Gastrocnemius medialis (tissue), 4 donors: ENCODE data around the gene TOMM6. TPM values are rescaled to one million over a fixed set of nuclear protein-coding genes. Genes with fewer than 3 reads are reported as not detected.
"Not testable (repeated sequence)": the region's sequence is repeated elsewhere in the genome, so short reads cannot be mapped to it uniquely, and the experiment has no call there.

Source experiments
- ATAC-seq, 2 donors: fragments of 150-250 bp; one replicate each; pipeline ENCODE4 v1.9.1; 2016
- DNase-seq, 2 donors: peaks; one replicate each; pipeline ENCODE4 v3.0.0-alpha.2; 2019
- H3K27ac ChIP-seq, 4 donors: fragments of 200-600 bp; sonication (generic); 1 replicate in 1 of 4; 2 replicates in 3 of 4; pipeline ENCODE4 v1.5.1; 2016 to 2018; ENCODE audit warnings: mild to moderate bottlenecking in 2 of 4, moderate library complexity in 1 of 4
- H3K27me3 ChIP-seq, 3 donors: fragments of 200-600 bp; sonication (generic) in 2 of 3; 1 replicate in 1 of 3; 2 replicates in 2 of 3; pipeline versions ENCODE4 v1.5.1 to v1.6.0; 2016 to 2019; ENCODE audit warnings: mild to moderate bottlenecking in 1 of 3, moderate library complexity in 1 of 3
- H3K36me3 ChIP-seq, 2 donors: fragments of 200-600 bp; sonication (generic) in 1 of 2; one replicate each; pipeline ENCODE4 v1.5.1; 2017 to 2018
- H3K4me1 ChIP-seq, 2 donors: fragments of 200-600 bp; sonication (generic) in 1 of 2; one replicate each; pipeline ENCODE4 v1.5.1; 2016 to 2017; ENCODE audit warnings: mild to moderate bottlenecking in 2 of 2
- H3K4me3 ChIP-seq, 4 donors: fragments of 200-600 bp; sonication (generic) in 3 of 4; 1 replicate in 1 of 4; 2 replicates in 3 of 4; pipeline ENCODE4 v1.5.1; 2016 to 2019; ENCODE audit warnings: mild to moderate bottlenecking in 2 of 4
- H3K9me3 ChIP-seq, 3 donors: fragments of 200-600 bp; sonication (generic) in 2 of 3; 1 replicate in 1 of 3; 2 replicates in 2 of 3; pipeline ENCODE4 v1.5.1; 2016 to 2019
- POLR2A ChIP-seq, 2 donors: fragments of 450-650 bp; IDR thresholded peaks; one replicate each; pipeline ENCODE4 v1.6.1; 2017; ENCODE audit warnings: antibody characterized with exemption in 2 of 2, mild to moderate bottlenecking in 2 of 2, moderate library complexity in 2 of 2
- in situ Hi-C, 4 donors: fragments of 200-750 bp; cut with MboI; loops; one replicate each; pipeline versions ENCODE4 v1.15.0 to v1.8.0; 2017; ENCODE audit warnings: low sequenced_read_pairs in 4 of 4
- intact Hi-C: fragments of 100-400 bp; cut with DNase I; formaldehyde crosslinking; loops from one replicate; pipeline ENCODE4 v1.15.1; 2023; ENCODE audit warnings: low total_unique reads
- total RNA-seq, 4 donors: library from RNA; depleted of rRNA; stranded (reverse); fragments of >200 nt; gene quantifications; one replicate each; pipeline versions ENCODE4 v1.1.0 to v1.2.3, GENCODE V29; 2016
- TF ChIP-seq, protein P1 (sequence below), 5 experiments: fragments of 450-650 bp in 3 of 5; fragments of 200-600 bp in 2 of 5; sonication (generic) in 2 of 5; IDR thresholded peaks in 4 of 5; conservative IDR thresholded peaks in 1 of 5; 1 replicate in 4 of 5; 2 replicates in 1 of 5; pipeline ENCODE4 v1.5.1; 2016 to 2019; ENCODE audit warnings: antibody characterized with exemption in 5 of 5, mild to moderate bottlenecking in 3 of 5, moderate library complexity in 3 of 5

TOMM6 gene
- total RNA-seq, 4 donors from 2014 or later, result 152 to 186 (median 166) TPM

DNA sequence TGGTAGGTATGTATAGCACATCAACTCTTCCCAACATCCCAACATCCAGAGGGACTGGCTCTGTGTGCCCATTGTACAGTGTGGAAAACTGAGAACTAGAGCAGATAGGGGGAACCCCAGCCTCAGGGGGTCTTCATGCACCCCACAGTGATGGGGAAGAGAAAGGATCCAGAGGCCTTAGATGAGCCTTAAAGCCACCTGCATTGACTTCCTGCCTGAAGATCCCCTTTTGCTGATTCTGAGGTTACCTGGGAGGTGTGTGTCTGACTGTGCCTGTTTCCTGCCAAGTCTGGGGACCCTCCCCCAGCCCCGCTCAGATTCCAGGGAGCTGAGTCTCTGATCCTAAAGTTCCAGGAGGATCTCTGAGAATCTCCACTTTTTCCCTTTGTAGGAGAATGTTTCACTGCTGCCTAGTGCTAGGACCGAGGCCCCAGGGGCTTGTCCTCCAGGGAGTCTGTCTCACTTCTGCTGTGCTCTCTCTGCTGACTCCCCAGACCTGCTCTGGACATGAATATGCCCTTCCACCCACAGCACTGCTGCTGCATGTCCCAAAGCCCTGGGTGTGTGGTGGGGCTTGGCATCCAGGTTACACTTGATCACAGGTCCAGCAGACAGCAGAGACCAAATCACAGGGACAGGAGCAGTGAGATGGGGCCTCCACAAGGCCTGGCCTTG is 27.5 kb upstream of the TOMM6 start:
- DNase-seq, result no peak
- in situ Hi-C loops (loop anchor here in 1 of 4 donors (25.0 kb wide), 1 partner anchor 148 kb away; no protein-coding TSS in a partner anchor), intact Hi-C loops (no loop called here)
- Histone ChIP-seq H3K27ac (no peak overlapping the region), H3K4me3 (no peak overlapping the region), H3K27me3 (no peaks in the 10 kb centered on the region), H3K9me3 (no peaks in the 10 kb centered on the region), H3K36me3 (no peaks in the 10 kb centered on the region), H3K4me1 (no peaks in the 10 kb centered on the region)
- ATAC-seq, result no peak
- TF ChIP-seq POLR2A (IDR thresholded peaks at IDR 0.05), result no peak

DNA sequence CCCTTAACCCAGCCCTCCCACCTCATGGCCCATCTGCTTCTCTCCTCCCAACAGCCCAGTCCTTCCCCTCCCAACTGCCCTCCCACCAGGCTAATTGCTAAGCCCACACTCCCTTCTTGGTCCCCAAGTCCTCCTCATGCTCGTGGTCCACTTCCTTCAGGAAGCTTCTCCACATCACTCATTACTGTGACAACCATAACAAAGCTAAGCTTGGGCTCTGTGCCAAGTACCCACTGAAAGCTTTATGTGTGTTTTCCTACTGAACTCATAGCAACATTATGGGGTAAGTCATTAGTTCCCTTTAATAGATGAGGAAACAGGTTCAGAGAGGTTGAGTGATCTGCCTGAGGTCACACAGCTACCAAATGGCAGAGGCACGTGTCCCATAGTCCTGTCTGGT is 24.0 kb upstream of the TOMM6 start:
- no peak for TF ChIP-seq POLR2A (IDR thresholded peaks at IDR 0.05)
- TF ChIP-seq, protein P1, sequence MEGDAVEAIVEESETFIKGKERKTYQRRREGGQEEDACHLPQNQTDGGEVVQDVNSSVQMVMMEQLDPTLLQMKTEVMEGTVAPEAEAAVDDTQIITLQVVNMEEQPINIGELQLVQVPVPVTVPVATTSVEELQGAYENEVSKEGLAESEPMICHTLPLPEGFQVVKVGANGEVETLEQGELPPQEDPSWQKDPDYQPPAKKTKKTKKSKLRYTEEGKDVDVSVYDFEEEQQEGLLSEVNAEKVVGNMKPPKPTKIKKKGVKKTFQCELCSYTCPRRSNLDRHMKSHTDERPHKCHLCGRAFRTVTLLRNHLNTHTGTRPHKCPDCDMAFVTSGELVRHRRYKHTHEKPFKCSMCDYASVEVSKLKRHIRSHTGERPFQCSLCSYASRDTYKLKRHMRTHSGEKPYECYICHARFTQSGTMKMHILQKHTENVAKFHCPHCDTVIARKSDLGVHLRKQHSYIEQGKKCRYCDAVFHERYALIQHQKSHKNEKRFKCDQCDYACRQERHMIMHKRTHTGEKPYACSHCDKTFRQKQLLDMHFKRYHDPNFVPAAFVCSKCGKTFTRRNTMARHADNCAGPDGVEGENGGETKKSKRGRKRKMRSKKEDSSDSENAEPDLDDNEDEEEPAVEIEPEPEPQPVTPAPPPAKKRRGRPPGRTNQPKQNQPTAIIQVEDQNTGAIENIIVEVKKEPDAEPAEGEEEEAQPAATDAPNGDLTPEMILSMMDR (IDR thresholded peaks at IDR 0.05 in 4 of 5, conservative IDR thresholded peaks at IDR 0.05 in 1 of 5), result no peak
- DNase-seq (no peak), ATAC-seq (no peak)
- Histone ChIP-seq H3K4me1 (no peaks in the 10 kb centered on the region), H3K27ac (no peak overlapping the region), H3K27me3 (no peaks in the 10 kb centered on the region), H3K36me3 (no peaks in the 10 kb centered on the region), H3K4me3 (no peak overlapping the region), H3K9me3 (no peaks in the 10 kb centered on the region)
- intact Hi-C loops (no loop called here), in situ Hi-C loops (loop anchor here in 1 of 4 donors (25.0 kb wide), 1 partner anchor 151 kb away; no protein-coding TSS in a partner anchor)

GRCh38 chr6:41766043-41766664 is 21.3 kb upstream of the TOMM6 start:
- in situ Hi-C loops, result loop anchor here in 1 of 4 donors (25.0 kb wide), 1 partner anchor 154 kb away; no protein-coding TSS in a partner anchor
- H3K4me1 ChIP-seq, H3K27me3 ChIP-seq, intact Hi-C loops, ATAC-seq, H3K4me3 ChIP-seq, DNase-seq, H3K9me3 ChIP-seq, H3K27ac ChIP-seq: not testable (repeated sequence)
- H3K36me3 ChIP-seq, result peaks cover 0 to 13% of the 10 kb centered on the region in 2 donors

- ATAC-seq (no peak), DNase-seq (no peak)
- H3K27me3 ChIP-seq, result no peaks in the 10 kb centered on the region
- H3K4me3 ChIP-seq, result no peak overlapping the region
- peaks cover 0 to 24% of the 10 kb centered on the region in 2 donors for H3K36me3 ChIP-seq
- no peaks in the 10 kb centered on the region for H3K9me3 ChIP-seq
- in situ Hi-C loops, result loop anchor here in 1 of 4 donors (25.0 kb wide), 1 partner anchor 155 kb away; no protein-coding TSS in a partner anchor
- no peaks in the 10 kb centered on the region for H3K4me1 ChIP-seq
- intact Hi-C loops, result no loop called here
- H3K27ac ChIP-seq, result no peak overlapping the region
- TF ChIP-seq, protein P1 (IDR thresholded peaks at IDR 0.05 in 4 of 5, conservative IDR thresholded peaks at IDR 0.05 in 1 of 5), result no peak
- TF ChIP-seq POLR2A (IDR thresholded peaks at IDR 0.05), result no peak
Measured at GRCh38 chr6:41767112-41767833, 20.2 kb upstream of the TOMM6 start.

DNA sequence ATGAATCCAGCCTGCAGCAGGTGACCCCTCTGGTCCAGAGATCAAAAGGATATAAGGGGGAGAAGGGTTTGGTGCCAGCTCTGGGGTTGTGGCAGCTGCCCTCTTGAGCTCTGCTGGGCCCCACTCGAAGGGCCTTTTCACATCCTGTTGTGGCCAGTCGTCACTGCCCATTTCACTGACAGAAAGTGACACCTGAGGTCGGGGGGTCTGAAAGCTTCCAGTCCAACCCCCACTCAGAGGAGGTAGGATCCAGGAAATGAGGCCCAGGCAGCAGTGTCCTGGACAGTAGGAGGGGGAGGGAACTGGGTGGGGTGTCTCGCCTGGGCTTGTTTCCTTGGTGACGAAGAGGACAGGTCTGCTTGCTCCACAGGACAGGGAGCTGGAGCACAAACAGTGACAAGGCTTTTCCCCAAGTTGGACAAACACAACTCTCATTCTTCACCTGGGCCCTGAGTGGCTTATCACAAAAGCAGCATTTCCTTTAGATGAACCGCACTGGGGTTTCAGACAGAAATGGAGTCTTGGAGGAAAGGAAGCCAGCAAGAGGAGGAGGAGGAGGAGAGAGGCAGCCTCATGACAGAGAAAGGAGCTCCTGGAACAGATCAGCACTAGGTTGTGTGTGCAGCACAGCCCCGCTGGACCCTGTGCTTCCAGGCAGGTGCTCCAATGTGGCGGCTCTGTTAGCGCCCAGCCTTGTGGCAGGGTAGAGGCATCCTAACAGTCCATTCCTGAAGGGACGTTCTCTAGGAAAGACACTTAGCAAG is 18.8 kb upstream of the TOMM6 start:
- TF ChIP-seq POLR2A (IDR thresholded peaks at IDR 0.05), result no peak
- TF ChIP-seq, protein P1 (IDR thresholded peaks at IDR 0.05 in 4 of 5, conservative IDR thresholded peaks at IDR 0.05 in 1 of 5), result no peak
- no peaks in the 10 kb centered on the region for H3K9me3 ChIP-seq
- in situ Hi-C loops (loop anchor here in 1 of 4 donors (25.0 kb wide), 1 partner anchor 156 kb away; no protein-coding TSS in a partner anchor), intact Hi-C loops (no loop called here)
- H3K27me3 ChIP-seq, result no peaks in the 10 kb centered on the region
- ATAC-seq (no peak), DNase-seq (no peak)
- H3K4me3 ChIP-seq, result no peak overlapping the region
- H3K27ac ChIP-seq, result no peak overlapping the region
- H3K36me3 ChIP-seq, result peaks cover 0 to 32% of the 10 kb centered on the region in 2 donors
- no peaks in the 10 kb centered on the region for H3K4me1 ChIP-seq
